GM18907 (cell line): Measurements from ENCODE around the gene HNRNPA2B1.
"Not testable (repeated sequence)": the region's sequence is repeated elsewhere in the genome, so short reads cannot be mapped to it uniquely, and the experiment has no call there.

Source experiments
- ATAC-seq: cut with Tn5 transposase; IDR thresholded peaks from one replicate; pipeline ENCODE4 v1.9.1; 2021; ENCODE audit warnings: mild to moderate bottlenecking, moderate library complexity; ENCODE audit not compliant: unreplicated experiment

Gene HNRNPA2B1

GRCh38 chr7:26167303-26167934 lies 33.1 kb downstream of the HNRNPA2B1 start:
- ATAC-seq, result peak; percentile 85

GRCh38 chr7:26166684-26167266 lies 33.8 kb downstream of the HNRNPA2B1 start:
- ATAC-seq, result peak; percentile 40

GRCh38 chr7:26165950-26166683 lies 34.4 kb downstream of the HNRNPA2B1 start:
- no peak for ATAC-seq

- ATAC-seq, result not testable (repeated sequence)
These were observed 36.7 kb downstream of the HNRNPA2B1 start for GRCh38 chr7:26163804-26164203.

- ATAC-seq, result no peak
These were observed 38.1 kb downstream of the HNRNPA2B1 start for GRCh38 chr7:26162431-26162830.

GRCh38 chr7:26160896-26161295 lies 39.6 kb downstream of the HNRNPA2B1 start:
- ATAC-seq, result no peak

GRCh38 chr7:26159243-26159642 lies 41.3 kb downstream of the HNRNPA2B1 start:
- ATAC-seq, result no peak

GRCh38 chr7:26157520-26158105 lies 42.9 kb downstream of the HNRNPA2B1 start:
- ATAC-seq, result no peak

- peak; percentile 33 for ATAC-seq
These were observed 43.8 kb downstream of the HNRNPA2B1 start for GRCh38 chr7:26156451-26157420.

- no peak for ATAC-seq
These were observed 44.8 kb downstream of the HNRNPA2B1 start for GRCh38 chr7:26155531-26156375.

- ATAC-seq, result no peak
These were observed 46.4 kb downstream of the HNRNPA2B1 start for GRCh38 chr7:26153823-26154783.

GRCh38 chr7:26153241-26153822 lies 47.2 kb downstream of the HNRNPA2B1 start:
- no peak for ATAC-seq

GRCh38 chr7:26152782-26153240 lies 47.7 kb downstream of the HNRNPA2B1 start:
- peak; percentile 23 for ATAC-seq

- peak; percentile 68 for ATAC-seq
These were observed 48.4 kb downstream of the HNRNPA2B1 start, which contains the start of gene NFE2L3 for GRCh38 chr7:26151953-26152781. TSS of gene NFE2L3 (plus strand) at chr7:26152198. CDS start at chr7:26152499, 301 bp downstream.

GRCh38 chr7:26151650-26151952 lies 48.9 kb downstream of the HNRNPA2B1 start:
- no peak for ATAC-seq

- no peak for ATAC-seq
These were observed 49.5 kb downstream of the HNRNPA2B1 start for GRCh38 chr7:26151096-26151495.

GRCh38 chr7:26149391-26149977 lies 51.1 kb downstream of the HNRNPA2B1 start:
- ATAC-seq, result no peak
